Amniotic stem cell (primary cell): Measurements from ENCODE around the gene FAM161A.

Experiments used
- DNase-seq: peaks from one replicate; lab custom pipeline; 2025; lab: John Stamatoyannopoulos, UW

FAM161A gene

GRCh38 chr2:61785583-61785982 is 68.3 kb downstream of the FAM161A start:
- no peak for DNase-seq

- DNase-seq: no peak
Measured at GRCh38 chr2:61784643-61785042, 69.2 kb downstream of the FAM161A start.

- no peak for DNase-seq
Measured at GRCh38 chr2:61775956-61776570, 77.8 kb downstream of the FAM161A start.
